SU-DHL-6 (cell line): ENCODE results near the gene CDH13.

Source experiments
- EZH2phosphoT487 ChIP-seq: fragments of 200-600 bp; sonication (generic), shearing (Covaris generic); conservative IDR thresholded peaks from 2 replicates; pipeline ENCODE4 v1.6.1; 2018; ENCODE audit warnings: mild to moderate bottlenecking, antibody characterized with exemption, low read length, moderate library complexity, mixed read lengths
- TF ChIP-seq, protein P1 (sequence below): fragments of 200-600 bp; sonication (generic); IDR thresholded peaks from one replicate; pipeline ENCODE4 v1.5.1; 2017; ENCODE audit warnings: antibody characterized with exemption, mild to moderate bottlenecking, low read length, moderate library complexity; ENCODE audit not compliant: insufficient read depth, poor library complexity, severe bottlenecking

DNA sequence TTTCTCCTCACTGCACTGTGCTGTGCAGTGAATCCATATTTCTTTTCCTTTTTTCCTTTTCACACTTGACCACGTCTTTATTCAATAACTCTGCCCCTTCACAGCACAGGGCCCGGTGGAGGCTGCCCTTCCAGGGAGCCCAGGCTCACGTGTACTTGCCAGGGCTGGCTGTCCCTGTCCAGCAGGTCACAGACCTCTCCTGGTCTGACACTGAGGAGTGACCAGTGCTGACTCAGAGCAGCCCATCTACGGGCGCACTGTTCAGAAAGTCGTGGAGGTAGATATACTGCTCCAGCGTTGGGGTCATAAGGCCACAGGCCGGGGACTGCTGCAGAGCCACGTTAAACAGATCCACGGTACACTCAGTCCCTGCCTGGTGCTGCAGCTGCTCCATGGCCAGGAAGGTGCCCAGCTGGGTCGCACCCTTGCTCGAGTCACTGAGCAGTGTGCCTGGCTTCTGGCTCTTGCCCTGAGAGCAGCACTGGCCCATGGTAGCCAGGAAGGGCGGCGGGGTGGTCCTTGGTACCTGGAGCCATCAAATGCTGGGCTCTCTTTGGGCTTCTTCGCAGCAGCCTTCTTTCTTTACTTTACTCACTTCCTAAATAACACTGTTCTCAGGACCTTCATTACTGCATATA, 531.7 kb downstream of the CDH13 start:
- TF ChIP-seq, protein P1, sequence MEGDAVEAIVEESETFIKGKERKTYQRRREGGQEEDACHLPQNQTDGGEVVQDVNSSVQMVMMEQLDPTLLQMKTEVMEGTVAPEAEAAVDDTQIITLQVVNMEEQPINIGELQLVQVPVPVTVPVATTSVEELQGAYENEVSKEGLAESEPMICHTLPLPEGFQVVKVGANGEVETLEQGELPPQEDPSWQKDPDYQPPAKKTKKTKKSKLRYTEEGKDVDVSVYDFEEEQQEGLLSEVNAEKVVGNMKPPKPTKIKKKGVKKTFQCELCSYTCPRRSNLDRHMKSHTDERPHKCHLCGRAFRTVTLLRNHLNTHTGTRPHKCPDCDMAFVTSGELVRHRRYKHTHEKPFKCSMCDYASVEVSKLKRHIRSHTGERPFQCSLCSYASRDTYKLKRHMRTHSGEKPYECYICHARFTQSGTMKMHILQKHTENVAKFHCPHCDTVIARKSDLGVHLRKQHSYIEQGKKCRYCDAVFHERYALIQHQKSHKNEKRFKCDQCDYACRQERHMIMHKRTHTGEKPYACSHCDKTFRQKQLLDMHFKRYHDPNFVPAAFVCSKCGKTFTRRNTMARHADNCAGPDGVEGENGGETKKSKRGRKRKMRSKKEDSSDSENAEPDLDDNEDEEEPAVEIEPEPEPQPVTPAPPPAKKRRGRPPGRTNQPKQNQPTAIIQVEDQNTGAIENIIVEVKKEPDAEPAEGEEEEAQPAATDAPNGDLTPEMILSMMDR, result no peak
- TF ChIP-seq EZH2phosphoT487, result no peak
